ENCODE results near the gene FER1L5.

DNA sequence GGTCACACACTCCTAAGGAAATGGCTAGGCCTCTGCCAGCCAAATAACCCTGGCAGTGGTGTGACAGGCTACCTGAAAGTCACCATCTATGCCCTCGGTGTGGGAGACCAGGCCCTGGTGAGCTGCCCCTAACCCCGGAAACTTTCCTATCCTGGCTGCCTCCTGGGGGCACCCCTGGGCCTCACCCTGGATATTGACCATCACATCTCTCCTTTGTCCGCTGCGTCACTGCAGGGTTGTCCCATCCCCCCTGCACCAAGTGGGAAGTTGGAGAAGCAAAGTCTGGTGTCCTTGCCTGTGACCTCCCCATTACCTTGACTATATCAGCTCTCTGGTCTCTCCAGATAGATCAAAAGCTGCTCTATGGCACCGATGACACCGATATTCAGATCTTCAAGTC lies 18.8 kb downstream of the FER1L5 start:
- TF ChIP-seq, protein P1, sequence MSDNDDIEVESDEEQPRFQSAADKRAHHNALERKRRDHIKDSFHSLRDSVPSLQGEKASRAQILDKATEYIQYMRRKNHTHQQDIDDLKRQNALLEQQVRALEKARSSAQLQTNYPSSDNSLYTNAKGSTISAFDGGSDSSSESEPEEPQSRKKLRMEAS (IDR thresholded peaks at IDR 0.05) = no peak
- TF ChIP-seq CEBPB (IDR thresholded peaks at IDR 0.05) (no peak), RAD21 (IDR thresholded peaks at IDR 0.05; ENCODE audit: low read depth) (no peak), EGR1 (IDR thresholded peaks at IDR 0.05) (no peak), TAF1 (IDR thresholded peaks at IDR 0.05; ENCODE audit: low read depth) (no peak), TCF12 (IDR thresholded peaks at IDR 0.05; ENCODE audit: low read depth) (no peak), FOXM1 (IDR thresholded peaks at IDR 0.05; ENCODE audit: borderline replicate concordance, low read depth) (no peak), EP300 (IDR thresholded peaks at IDR 0.05; ENCODE audit: borderline replicate concordance) (no peak)
